Liver (tissue), 9 donors: Measurements from ENCODE around the gene PCNX3. TPM values are rescaled to one million over a fixed set of nuclear protein-coding genes. Genes with fewer than 3 reads are reported as not detected.

Experiments used
- DNase-seq: peaks from one replicate; pipeline ENCODE4 v3.0.0-alpha.2; 2017; ENCODE audit warnings: low spot score
- H3K27ac ChIP-seq, 2 donors: one replicate each; pipeline ENCODE4 v1.7.0; 2013; ENCODE audit warnings: inconsistent platforms in 2 of 2, low read length in 2 of 2, control low read depth in 1 of 2, low read depth in 1 of 2, mild to moderate bottlenecking in 1 of 2
- H3K27me3 ChIP-seq, 4 donors: one replicate each; pipeline versions ENCODE4 v1.6.1 to v1.7.0; 2013; ENCODE audit warnings: low read length in 3 of 4, inconsistent platforms in 1 of 4, mild to moderate bottlenecking in 1 of 4, moderate library complexity in 1 of 4; ENCODE audit not compliant: control insufficient read depth in 4 of 4, insufficient read depth in 4 of 4
- H3K36me3 ChIP-seq, 4 donors: one replicate each; pipeline versions ENCODE4 v1.6.1 to v1.7.0; 2013; ENCODE audit warnings: low read length in 3 of 4, mild to moderate bottlenecking in 3 of 4, low read depth in 1 of 4, moderate library complexity in 1 of 4; ENCODE audit not compliant: control insufficient read depth in 4 of 4, insufficient read depth in 3 of 4
- H3K4me1 ChIP-seq, 4 donors: one replicate each; pipeline versions ENCODE4 v1.6.1 to v1.7.0; 2013; ENCODE audit warnings: low read length in 3 of 4, mild to moderate bottlenecking in 3 of 4, moderate library complexity in 1 of 4; ENCODE audit not compliant: control insufficient read depth in 4 of 4, insufficient read depth in 4 of 4
- H3K4me3 ChIP-seq, 3 donors: one replicate each; pipeline versions ENCODE4 v1.6.1 to v1.7.0; 2013; ENCODE audit warnings: low read length in 3 of 3, control low read depth in 1 of 3, low read depth in 1 of 3, mild to moderate bottlenecking in 1 of 3
- H3K9ac ChIP-seq, 2 donors: one replicate each; pipeline ENCODE4 v1.7.0; 2013; ENCODE audit warnings: low read length in 2 of 2, mild to moderate bottlenecking in 2 of 2, moderate library complexity in 2 of 2, control low read depth in 1 of 2, low read depth in 1 of 2
- H3K9me3 ChIP-seq, 4 donors: one replicate each; pipeline versions ENCODE4 v1.6.1 to v1.7.0; 2013; ENCODE audit warnings: low read length in 3 of 4; ENCODE audit not compliant: control insufficient read depth in 4 of 4
- ATF3 ChIP-seq: IDR thresholded peaks from 2 replicates; pipeline ENCODE4 v1.6.1; 2016; ENCODE audit warnings: antibody characterized with exemption
- CTCF ChIP-seq: fragments of 150-350 bp; IDR thresholded peaks from 2 replicates; pipeline ENCODE4 v1.5.1; 2017; ENCODE audit warnings: improper control_type of control experiment, low read depth, low read length; ENCODE audit not compliant: missing input control
- EGR1 ChIP-seq, 2 donors: IDR thresholded peaks; 2 replicates each; pipeline ENCODE4 v1.6.1; 2016 to 2018; ENCODE audit warnings: antibody characterized with exemption in 2 of 2, low read depth in 2 of 2
- FOXA1 ChIP-seq: IDR thresholded peaks from 2 replicates; pipeline ENCODE4 v1.6.1; 2016; ENCODE audit warnings: antibody characterized with exemption
- HNF4G ChIP-seq: IDR thresholded peaks from 2 replicates; pipeline ENCODE4 v1.6.1; 2016; ENCODE audit warnings: antibody characterized with exemption
- NR2F2 ChIP-seq: IDR thresholded peaks from 2 replicates; pipeline ENCODE4 v1.6.1; 2016; ENCODE audit warnings: antibody characterized with exemption
- RAD21 ChIP-seq, 2 donors: IDR thresholded peaks; 2 replicates each; pipeline ENCODE4 v1.6.1; 2016; ENCODE audit warnings: antibody characterized with exemption in 2 of 2, mild to moderate bottlenecking in 2 of 2
- REST ChIP-seq: IDR thresholded peaks from 2 replicates; pipeline ENCODE4 v1.6.1; 2016; ENCODE audit warnings: antibody characterized with exemption, mild to moderate bottlenecking
- RXRA ChIP-seq, 2 donors: IDR thresholded peaks; 2 replicates each; pipeline ENCODE4 v1.6.1; 2017 to 2018; ENCODE audit warnings: antibody characterized with exemption in 2 of 2, mild to moderate bottlenecking in 1 of 2
- ZBTB33 ChIP-seq: IDR thresholded peaks from 2 replicates; pipeline ENCODE4 v1.6.1; 2016; ENCODE audit warnings: antibody characterized with exemption
- WGBS: extraction: QIAGEN DNeasy Blood & Tissue Kit; methylation state at CpG from one replicate; pipeline ENCODE4 v1.1.7; 2013; 5-methylcytosine and 5-hydroxymethylcytosine counted together
- polyA plus RNA-seq, 2 donors: library from polyadenylated mRNA; stranded (reverse) in 1 of 2; unstranded in 1 of 2; fragments of 200-250 nt in 1 of 2; fragments of >200 nt in 1 of 2; fragmentation: Nextera tagmentation in 1 of 2; extraction: Ambion mirVana in 1 of 2; gene quantifications; one replicate each; pipeline versions ENCODE4 v1.2.1 to v1.2.3, GENCODE V29; 2013 to 2015
- total RNA-seq, 2 donors: library from RNA; depleted of rRNA; stranded (reverse); fragments of >200 nt; gene quantifications; one replicate each; pipeline ENCODE4 v1.2.3, GENCODE V29; 2014
- donor health status: healthy.
- donor health status: healthy.
- donor health status: healthy.
- donor health status: healthy.
- donor health status: healthy.

The PCNX3 gene
- total and polyA plus RNA-seq, 4 donors: 4.7 to 13.4 (median 12.1) TPM

- no peaks in the 10 kb centered on the region for H3K9me3 ChIP-seq
- H3K4me3 ChIP-seq: no peak overlapping the region
- no peak for DNase-seq
- H3K27ac ChIP-seq: no peak overlapping the region
- 91% methylated on average over 16 of the region's 16 CpGs for WGBS
- peaks cover 17 to 51% (median 37%) of the 10 kb centered on the region in 4 donors for H3K4me1 ChIP-seq
- peaks cover 19 to 58% (median 45%) of the 10 kb centered on the region in 4 donors for H3K36me3 ChIP-seq
- TF ChIP-seq EGR1 (IDR thresholded peaks at IDR 0.05; ENCODE audit: low read depth in 2 of 2): no peak
- no peak overlapping the region for H3K9ac ChIP-seq
- H3K27me3 ChIP-seq: no peaks in the 10 kb centered on the region
Observed at GRCh38 chr11:65655570-65656332, 40.2 kb downstream of the PCNX3 start.

- Histone ChIP-seq H3K27ac (no peak overlapping the region), H3K4me1 (peaks cover 12 to 48% (median 33%) of the 10 kb centered on the region in 4 donors), H3K9me3 (no peaks in the 10 kb centered on the region), H3K4me3 (no peak overlapping the region), H3K27me3 (no peaks in the 10 kb centered on the region), H3K9ac (no peak overlapping the region), H3K36me3 (peaks cover 19 to 58% (median 44%) of the 10 kb centered on the region in 4 donors)
- TF ChIP-seq NR2F2 (no peak), REST (no peak), ATF3 (no peak), CTCF (no peak), RAD21 (IDR thresholded peaks at IDR 0.05) (no peak), ZBTB33 (no peak), RXRA (IDR thresholded peaks at IDR 0.05) (no peak), HNF4G (no peak), FOXA1 (no peak)
- no peak for DNase-seq
- WGBS: 94% methylated on average over 7 of the region's 7 CpGs
Observed at GRCh38 chr11:65657426-65657825, 41.9 kb downstream of the PCNX3 start.
